ENCODE measurements around the gene PLA2G12A.

PLA2G12A gene

GRCh38 chr4:109730619-109731545, 1.0 kb upstream of the PLA2G12A start:
- DNase-seq (ENCODE audit: extremely low spot score, insufficient read length, low read depth) (no peak), FAIRE-seq (no peak)

- DNase-seq (ENCODE audit: extremely low spot score, insufficient read length, low read depth) (no peak), FAIRE-seq (peak; percentile 77)
Measured at GRCh38 chr4:109729117-109729717, 653 bp downstream of the PLA2G12A start.

- DNase-seq (ENCODE audit: extremely low spot score, insufficient read length, low read depth): no peak
- no peak for FAIRE-seq
Measured at GRCh38 chr4:109728385-109728784, 1.5 kb downstream of the PLA2G12A start.

GRCh38 chr4:109723110-109723509, 6.8 kb downstream of the PLA2G12A start:
- no peak for DNase-seq (ENCODE audit: extremely low spot score, insufficient read length, low read depth)
- no peak for FAIRE-seq

GRCh38 chr4:109722357-109722756, 7.5 kb downstream of the PLA2G12A start:
- peak; percentile 15 for FAIRE-seq
- no peak for DNase-seq (ENCODE audit: extremely low spot score, insufficient read length, low read depth)

DNA sequence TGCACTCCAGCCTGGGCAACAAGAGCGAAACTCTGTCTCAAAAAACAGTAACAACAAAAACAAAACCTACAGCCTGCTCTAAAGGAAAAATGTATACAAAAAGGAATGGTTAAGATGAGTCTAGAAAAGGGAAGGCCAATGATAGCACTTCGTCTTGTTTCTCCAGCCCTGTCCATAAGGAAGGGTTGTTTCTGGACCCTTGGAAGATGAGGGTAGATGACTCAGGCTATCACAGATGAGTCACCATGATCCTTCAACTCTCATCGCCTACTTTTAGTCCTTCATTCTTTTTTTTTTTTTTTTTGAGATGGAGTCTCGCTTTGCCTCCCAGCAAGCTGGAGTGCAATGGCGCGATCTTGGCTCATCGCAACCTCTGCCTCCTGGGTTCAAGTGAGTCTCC, 8.8 kb downstream of the PLA2G12A start:
- FAIRE-seq (no peak), DNase-seq (ENCODE audit: extremely low spot score, insufficient read length, low read depth) (no peak)

DNA sequence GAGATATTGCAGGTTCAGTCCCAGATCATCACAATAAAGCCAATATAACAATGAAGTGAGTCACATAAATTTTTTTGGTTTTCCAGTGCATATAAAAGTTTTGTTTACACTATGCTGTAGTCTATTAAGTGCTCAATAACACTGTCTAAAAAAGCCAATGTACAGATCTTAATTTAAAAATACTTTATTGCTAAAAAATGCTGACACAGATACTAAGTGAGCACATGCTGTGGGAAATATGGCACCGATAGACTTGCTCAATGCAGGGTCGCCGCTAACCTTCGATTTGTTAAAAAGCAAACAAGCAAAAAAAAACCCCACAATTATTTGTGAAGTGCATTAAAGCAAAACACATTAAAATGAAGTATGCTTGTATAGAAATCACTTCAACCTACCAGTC, 10.3 kb downstream of the PLA2G12A start:
- DNase-seq (ENCODE audit: extremely low spot score, insufficient read length, low read depth) (no peak), FAIRE-seq (no peak)

DNA sequence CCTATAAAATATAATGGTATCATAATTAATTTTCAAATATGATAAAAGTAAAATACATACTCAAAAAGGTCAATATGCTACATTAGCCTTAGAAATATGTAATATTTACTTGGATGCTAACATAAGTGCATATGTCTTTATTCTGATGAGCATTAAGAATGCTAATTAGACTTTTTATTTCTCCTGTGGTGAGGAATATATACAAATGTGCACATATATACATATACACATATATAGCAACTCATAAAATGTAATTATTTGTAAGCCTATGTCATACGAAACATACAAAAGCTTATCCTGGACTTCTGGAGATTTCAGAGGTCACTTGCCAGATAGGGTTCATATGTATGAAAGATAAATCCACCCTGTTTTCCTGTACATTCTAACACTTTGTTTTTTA, 11.1 kb downstream of the PLA2G12A start:
- DNase-seq (ENCODE audit: extremely low spot score, insufficient read length, low read depth) (no peak), FAIRE-seq (no peak)

DNA sequence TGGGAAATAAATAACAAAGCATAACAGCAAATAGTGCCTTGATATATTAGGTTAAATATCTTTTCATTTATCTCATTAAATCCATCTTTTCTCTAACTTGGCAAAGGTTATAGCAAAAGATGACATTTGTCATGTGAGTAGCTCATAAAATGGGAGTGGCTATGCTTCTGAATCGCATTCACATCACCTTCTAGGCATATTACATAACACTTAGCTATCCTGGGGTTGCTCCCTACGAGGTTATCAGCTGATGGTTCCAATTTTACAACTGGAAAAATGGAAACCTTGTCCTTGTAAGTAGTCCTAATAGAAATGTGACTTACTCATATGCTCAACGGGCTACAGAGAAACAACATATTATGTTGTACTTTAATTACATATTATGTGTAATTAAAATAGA, 16.4 kb downstream of the PLA2G12A start:
- no peak for FAIRE-seq
- no peak for DNase-seq (ENCODE audit: extremely low spot score, insufficient read length, low read depth)

- no peak for DNase-seq (ENCODE audit: extremely low spot score, insufficient read length, low read depth)
- FAIRE-seq: peak; percentile 63
Measured at GRCh38 chr4:109708990-109709389, 20.9 kb downstream of the PLA2G12A start.

- DNase-seq (ENCODE audit: extremely low spot score, insufficient read length, low read depth) (no peak), FAIRE-seq (no peak)
Measured at GRCh38 chr4:109708435-109708834, 21.4 kb downstream of the PLA2G12A start.

DNA sequence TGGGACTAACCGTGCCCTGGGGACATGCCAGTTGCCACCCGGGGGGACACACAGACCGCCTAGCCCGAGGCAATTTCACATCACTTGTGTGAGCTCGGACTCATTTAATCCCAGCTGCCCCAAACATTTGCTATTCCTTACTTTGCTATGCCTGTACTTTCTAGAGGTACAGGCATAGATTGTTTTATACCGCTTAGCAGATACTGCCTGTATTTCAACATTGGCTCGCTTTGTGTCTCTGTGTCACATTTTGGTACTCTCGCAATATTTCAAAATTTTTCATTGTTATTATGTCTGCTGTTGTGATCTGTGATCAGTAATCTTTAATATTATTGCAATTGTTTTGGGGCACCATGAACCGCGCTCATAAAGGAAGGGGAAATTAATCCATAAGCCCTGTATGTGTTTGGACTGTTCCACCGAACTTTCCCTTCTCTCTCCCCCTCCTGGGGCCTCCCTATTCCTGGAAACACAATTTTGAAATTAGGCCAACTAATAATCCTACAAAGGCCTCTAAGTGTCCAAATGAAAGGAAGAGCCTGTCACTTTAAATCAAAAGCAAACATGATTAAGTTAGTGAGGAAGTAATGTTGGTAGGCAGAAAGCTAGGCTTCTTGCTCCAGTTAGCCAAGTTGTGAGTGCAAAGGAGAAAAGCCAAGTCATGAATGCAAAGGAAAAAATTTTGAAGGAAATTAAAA, 26.1 kb downstream of the PLA2G12A start:
- DNase-seq (ENCODE audit: extremely low spot score, insufficient read length, low read depth): no peak
- no peak for FAIRE-seq

DNA sequence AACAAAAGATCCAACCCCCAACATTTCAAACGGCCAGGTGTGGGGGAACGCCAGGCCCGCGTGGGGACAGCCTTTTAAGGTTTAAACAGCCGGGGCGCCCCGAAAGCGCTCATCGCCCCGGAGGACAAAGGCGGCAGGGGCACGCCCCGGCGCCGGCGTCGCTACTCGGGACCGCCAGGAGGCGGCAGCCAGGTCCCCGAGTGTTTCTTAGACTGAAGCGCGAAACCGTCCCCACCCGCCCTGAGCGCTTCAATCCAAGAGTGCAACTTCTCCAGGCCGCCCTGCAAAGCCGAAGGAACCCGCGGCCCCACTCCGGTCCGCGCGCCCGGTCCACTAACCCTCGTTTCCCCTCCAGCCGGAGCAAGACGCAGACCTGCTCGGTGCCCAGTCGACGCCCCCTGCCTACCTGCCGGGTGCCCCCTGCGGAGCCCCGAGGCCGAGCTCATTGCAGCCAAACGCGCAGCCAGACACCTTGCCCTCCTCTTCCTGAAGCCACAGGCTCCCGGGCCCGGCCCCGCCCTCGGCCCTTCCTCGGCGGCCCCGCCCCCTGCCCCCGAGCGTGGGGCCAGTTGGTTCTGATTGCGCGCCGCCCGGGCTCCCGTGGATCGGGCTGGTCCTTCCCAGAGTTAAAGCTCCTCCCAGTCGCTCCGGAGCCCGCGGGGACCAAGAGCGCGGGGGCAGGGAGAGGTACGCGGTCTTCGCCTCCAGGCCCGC, 26.8 kb downstream of the PLA2G12A start, which contains the start of gene CASP6:
TSS of gene CASP6 (minus strand) at position 496 of the 714 bp plus-strand sequence. CDS start at position 446, 50 bp downstream.
- FAIRE-seq (peak; percentile 45), DNase-seq (ENCODE audit: extremely low spot score, insufficient read length, low read depth) (peak; percentile 68)

DNA sequence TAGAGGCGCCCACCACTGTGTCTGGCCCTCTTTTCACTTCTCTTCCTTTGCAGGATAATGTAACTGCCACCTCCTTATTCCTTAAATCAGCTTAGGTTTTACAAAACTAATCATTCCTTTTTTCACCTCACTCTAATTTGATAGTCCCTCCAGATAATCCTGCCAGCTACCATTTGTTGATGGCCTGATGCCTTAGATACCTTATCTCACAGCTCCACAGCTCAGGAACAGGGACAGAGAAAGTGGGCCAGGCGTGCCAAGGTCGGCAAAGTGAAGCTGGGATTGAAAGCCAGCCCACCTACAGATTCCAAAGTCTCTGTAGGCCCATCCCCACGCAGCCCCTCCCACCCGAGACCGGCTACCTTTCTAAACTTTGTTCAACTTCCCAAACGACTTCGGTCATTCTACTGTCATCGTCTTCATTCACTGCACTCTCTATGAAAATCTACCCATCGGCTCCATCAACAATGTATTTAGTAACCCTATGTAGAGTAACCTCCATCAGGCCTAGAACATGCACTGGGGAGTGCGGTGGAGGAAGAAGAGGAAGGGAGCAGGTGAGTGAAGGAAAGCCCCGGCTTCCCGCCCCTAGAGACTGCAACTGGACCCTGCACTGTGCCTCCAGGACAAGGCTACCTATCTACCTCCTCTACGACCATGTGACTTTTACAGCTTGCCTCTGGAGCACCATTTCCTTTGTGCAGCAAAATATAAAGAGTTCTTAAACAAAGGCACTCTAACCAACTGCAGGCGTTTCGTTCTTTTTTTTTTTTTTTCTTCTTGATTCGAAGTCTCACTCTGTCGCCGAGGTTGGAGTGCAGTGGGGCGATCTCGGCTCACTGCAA, 28.1 kb downstream of the PLA2G12A start:
- FAIRE-seq: no peak
- DNase-seq (ENCODE audit: extremely low spot score, insufficient read length, low read depth): no peak

DNA sequence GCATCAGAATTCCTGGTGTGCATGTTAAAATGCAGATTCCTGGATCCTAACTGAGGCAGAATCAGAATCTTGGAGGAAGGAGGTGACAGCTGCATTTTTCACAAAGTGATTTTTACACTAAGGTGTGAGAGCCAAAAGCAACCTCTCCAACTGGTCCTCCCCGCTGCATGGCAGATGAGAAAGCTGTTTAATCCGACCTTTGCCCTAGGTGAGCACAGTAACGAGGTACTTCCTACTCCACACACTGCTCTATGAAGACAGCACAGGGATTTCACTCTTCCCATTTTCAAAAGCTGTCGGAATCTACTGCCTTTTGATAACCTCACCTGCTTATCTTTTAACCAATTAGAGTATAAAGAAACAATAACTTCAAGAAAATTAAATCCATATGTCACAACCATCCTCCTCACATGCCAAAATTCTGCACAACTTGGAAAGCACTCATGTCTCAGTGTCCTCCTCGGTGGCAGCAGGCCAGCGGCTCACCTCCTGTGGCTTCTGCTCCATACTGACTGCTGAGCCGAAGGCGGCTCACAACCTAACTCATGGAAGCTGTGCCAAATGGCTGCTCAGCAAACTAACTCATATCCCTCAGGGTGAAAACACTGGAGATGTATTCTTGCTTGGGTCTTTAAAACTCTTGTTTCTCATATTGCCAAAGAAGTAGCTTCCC, 30.2 kb downstream of the PLA2G12A start:
- FAIRE-seq: no peak
- DNase-seq (ENCODE audit: extremely low spot score, insufficient read length, low read depth): no peak

- DNase-seq (ENCODE audit: extremely low spot score, insufficient read length, low read depth): no peak
- no peak for FAIRE-seq
Measured at GRCh38 chr4:109698656-109699055, 31.2 kb downstream of the PLA2G12A start.

- DNase-seq (ENCODE audit: extremely low spot score, insufficient read length, low read depth) (no peak), FAIRE-seq (no peak)
Measured at GRCh38 chr4:109691411-109691920, 38.4 kb downstream of the PLA2G12A start.

- FAIRE-seq (peak; percentile 67), DNase-seq (ENCODE audit: extremely low spot score, insufficient read length, low read depth) (no peak)
Measured at GRCh38 chr4:109690690-109691410, 39.0 kb downstream of the PLA2G12A start.
